GM12872 (cell line): ENCODE results near the gene SCG5.

Experiments
- CTCF ChIP-seq: IDR thresholded peaks from 3 replicates; pipeline ENCODE4 v1.5.1; 2011; ENCODE audit warnings: low read depth, mild to moderate bottlenecking, low read length, moderate library complexity; ENCODE audit not compliant: insufficient read depth

SCG5 gene

GRCh38 chr15:32716216-32716914 lies 74.9 kb downstream of the SCG5 start:
- TF ChIP-seq CTCF: no peak

- no peak for TF ChIP-seq CTCF
These were observed 75.5 kb downstream of the SCG5 start for GRCh38 chr15:32716915-32717425.

- no peak for TF ChIP-seq CTCF
These were observed 76.1 kb downstream of the SCG5 start, which contains the start of gene GREM1 for GRCh38 chr15:32717426-32718226. TSS of gene GREM1 (plus strand) at chr15:32718004. CDS start at chr15:32730691, 12,687 bp downstream.

- no peak for TF ChIP-seq CTCF
These were observed 76.8 kb downstream of the SCG5 start for GRCh38 chr15:32718227-32718820.

GRCh38 chr15:32718821-32719716 lies 77.6 kb downstream of the SCG5 start:
- TF ChIP-seq CTCF: no peak

GRCh38 chr15:32721596-32721995 lies 80.1 kb downstream of the SCG5 start:
- TF ChIP-seq CTCF: no peak

- TF ChIP-seq CTCF: no peak
These were observed 80.6 kb downstream of the SCG5 start for GRCh38 chr15:32722136-32722535.
